AG04449 (cell line): ENCODE measurements around the gene RPS18.

Experiments
- CTCF ChIA-PET: fragments of 350-600 bp; formaldehyde crosslinking; extraction: SDS; loops from one replicate; lab custom pipeline; 2021; ENCODE audit warnings: antibody characterized with exemption; lab: Yijun Ruan, JAX
- POLR2A ChIA-PET: fragments of 400-600, 350-600 bp; formaldehyde crosslinking; extraction: SDS; loops from one replicate; lab custom pipeline; 2020; ENCODE audit warnings: antibody characterized with exemption, inconsistent platforms; lab: Yijun Ruan, JAX
- DNase-seq: peaks from one replicate; pipeline ENCODE4 v3.0.0-alpha.2; 2010; ENCODE audit warnings: low read depth, low spot score
- H3K4me3 ChIP-seq: 2 replicates; pipeline ENCODE4 v1.5.1; 2011; ENCODE audit warnings: low read depth, mild to moderate bottlenecking, control low read depth, low read length
- TF ChIP-seq, protein P1 (sequence below): IDR thresholded peaks from one replicate; pipeline ENCODE4 v1.5.1; 2011; ENCODE audit warnings: mild to moderate bottlenecking, moderate library complexity, low read length, control low read depth, inconsistent platforms; ENCODE audit not compliant: insufficient read depth; ENCODE audit errors: missing control alignments

RPS18 gene

GRCh38 chr6:33297406-33297955 lies 25.6 kb downstream of the RPS18 start:
- no peak for DNase-seq
- CTCF ChIA-PET: interaction anchor here (0.9 to 1.4 kb wide), 5 partner anchors 10 to 136 kb away, joined by 3 to 5 read pairs (median 4); no protein-coding TSS in a partner anchor
- H3K4me3 ChIP-seq: peak overlapping the region; percentile 85
- POLR2A ChIA-PET: interaction anchor here (1.0 to 2.7 kb wide), 6 partner anchors 8 to 26 kb away, joined by 3 to 16 read pairs (median 6); partner anchors contain the start of genes B3GALT4, PFDN6, RPS18 and VPS52
- TF ChIP-seq, protein P1, sequence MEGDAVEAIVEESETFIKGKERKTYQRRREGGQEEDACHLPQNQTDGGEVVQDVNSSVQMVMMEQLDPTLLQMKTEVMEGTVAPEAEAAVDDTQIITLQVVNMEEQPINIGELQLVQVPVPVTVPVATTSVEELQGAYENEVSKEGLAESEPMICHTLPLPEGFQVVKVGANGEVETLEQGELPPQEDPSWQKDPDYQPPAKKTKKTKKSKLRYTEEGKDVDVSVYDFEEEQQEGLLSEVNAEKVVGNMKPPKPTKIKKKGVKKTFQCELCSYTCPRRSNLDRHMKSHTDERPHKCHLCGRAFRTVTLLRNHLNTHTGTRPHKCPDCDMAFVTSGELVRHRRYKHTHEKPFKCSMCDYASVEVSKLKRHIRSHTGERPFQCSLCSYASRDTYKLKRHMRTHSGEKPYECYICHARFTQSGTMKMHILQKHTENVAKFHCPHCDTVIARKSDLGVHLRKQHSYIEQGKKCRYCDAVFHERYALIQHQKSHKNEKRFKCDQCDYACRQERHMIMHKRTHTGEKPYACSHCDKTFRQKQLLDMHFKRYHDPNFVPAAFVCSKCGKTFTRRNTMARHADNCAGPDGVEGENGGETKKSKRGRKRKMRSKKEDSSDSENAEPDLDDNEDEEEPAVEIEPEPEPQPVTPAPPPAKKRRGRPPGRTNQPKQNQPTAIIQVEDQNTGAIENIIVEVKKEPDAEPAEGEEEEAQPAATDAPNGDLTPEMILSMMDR: no peak

- TF ChIP-seq, protein P1: no peak
- POLR2A ChIA-PET: interaction anchor here (1.0 to 2.7 kb wide), 10 partner anchors 9 to 26 kb away, joined by 3 to 16 read pairs (median 6); partner anchors contain the start of genes B3GALT4, PFDN6, RPS18 and VPS52
- CTCF ChIA-PET: interaction anchor here (0.9 to 3.8 kb wide), 10 partner anchors 9 to 110 kb away, joined by 3 to 52 read pairs (median 5); partner anchors contain the start of genes PFDN6, TAPBP and WDR46
- peak overlapping the region; percentile 85 for H3K4me3 ChIP-seq
- no peak for DNase-seq
Observed at GRCh38 chr6:33297956-33298772, 26.3 kb downstream of the RPS18 start.

DNA sequence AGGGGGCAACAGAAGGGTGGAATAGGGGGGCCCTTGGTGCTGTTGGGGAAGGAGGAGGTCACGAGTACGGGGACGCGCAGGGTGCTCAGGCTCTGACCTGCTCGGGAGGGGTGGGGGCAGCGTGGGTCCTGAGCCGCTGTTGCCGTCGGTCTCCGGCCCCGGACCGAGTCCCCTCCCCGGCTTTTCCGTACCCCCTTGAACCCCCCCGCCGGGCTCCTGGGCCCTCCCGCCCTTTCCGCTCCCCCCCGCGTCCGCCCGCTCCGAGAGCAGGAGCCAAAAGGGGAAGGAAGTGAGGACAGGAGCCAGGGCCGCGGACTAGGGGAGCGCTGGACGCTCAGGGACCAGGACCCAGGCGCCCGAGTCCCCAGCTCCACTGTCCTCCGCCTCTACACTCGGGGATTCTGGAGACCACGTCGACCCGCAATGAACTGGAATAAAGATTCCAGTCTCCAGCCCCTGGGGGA lies 26.9 kb downstream of the RPS18 start, which contains the start of gene RGL2:
TSS of gene RGL2 (minus strand) at position 170 of the 464 bp plus-strand sequence. CDS start 332 bp downstream, outside the sequence.
- CTCF ChIA-PET: interaction anchor here (0.9 to 3.8 kb wide), 12 partner anchors 9 to 128 kb away, joined by 3 to 52 read pairs (median 6); partner anchors contain the start of genes PFDN6, TAPBP and WDR46
- H3K4me3 ChIP-seq: peak within 1 kb of the TSS; percentile 85
- POLR2A ChIA-PET: interaction anchor here (0.8 to 2.7 kb wide), 9 partner anchors 9 to 27 kb away, joined by 3 to 16 read pairs (median 5); partner anchors contain the start of genes B3GALT4, PFDN6, RPS18 and TAPBP
- no peak for DNase-seq
- TF ChIP-seq, protein P1: no peak

GRCh38 chr6:33299237-33299944 lies 27.5 kb downstream of the RPS18 start:
- no peak for DNase-seq
- ChIA-PET CTCF (interaction anchor here (0.9 to 3.8 kb wide), 14 partner anchors 9 to 127 kb away, joined by 3 to 52 read pairs (median 4); partner anchors contain the start of genes PFDN6, TAPBP and WDR46), POLR2A (interaction anchor here (0.5 to 2.7 kb wide), 11 partner anchors 9 to 1114 kb away, joined by 3 to 16 read pairs (median 5); partner anchors contain the start of genes B3GALT4, PFDN6, RPS18 and TAPBP)
- H3K4me3 ChIP-seq: peak overlapping the region; percentile 85
- TF ChIP-seq, protein P1: peak; percentile 88

DNA sequence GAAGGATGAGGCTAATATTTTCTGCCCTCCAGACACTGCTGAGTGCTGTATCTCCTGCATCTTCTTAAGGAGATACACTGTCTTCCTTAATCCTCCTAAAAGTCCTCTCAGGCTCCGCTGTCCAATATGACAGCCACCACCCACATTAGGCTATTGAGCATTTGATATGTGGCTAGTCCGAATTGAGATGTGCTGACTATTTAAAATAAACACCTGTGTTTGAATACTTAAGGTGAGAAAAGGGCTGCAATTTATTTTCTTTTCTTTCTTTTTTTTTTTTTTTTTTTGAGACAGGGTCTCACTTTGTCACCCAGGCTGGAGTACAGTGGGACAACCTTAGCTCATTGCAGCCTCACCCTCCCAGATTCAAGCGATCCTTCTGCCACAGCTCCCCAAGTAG lies 30.0 kb downstream of the RPS18 start:
- DNase-seq: no peak
- TF ChIP-seq, protein P1: no peak
- CTCF ChIA-PET: interaction anchor here (0.6 to 3.8 kb wide), 3 partner anchors 10 to 104 kb away, joined by 4 to 52 read pairs (median 19); partner anchors contain the start of genes PFDN6 and WDR46
- no peak overlapping the region for H3K4me3 ChIP-seq
- POLR2A ChIA-PET: interaction anchor here (1.0 kb wide), 1 partner anchor 10 kb away, joined by 3 read pairs; no protein-coding TSS in a partner anchor
